Measurements from ENCODE around the gene SPIRE1.

SPIRE1 gene

GRCh38 chr18:12659904-12660605 lies 2.1 kb upstream of the SPIRE1 start:
- Histone ChIP-seq H3K4me2 (ENCODE audit: low read length) (no peak overlapping the region), H3F3A (ENCODE audit: insufficient read depth, low read length) (peaks cover 7% of the 10 kb centered on the region; the same call in 1 of the 2 replicates), H3K27ac (ENCODE audit: low read depth, low read length, poor library complexity, severe bottlenecking) (no peak overlapping the region), H3K4me3 (ENCODE audit: low read depth, low read length, poor library complexity, severe bottlenecking) (no peak overlapping the region), H2AFZ (ENCODE audit: low read length) (no peak overlapping the region), H3K9me3 (ENCODE audit: low read length) (no peaks in the 10 kb centered on the region), H4K20me1 (ENCODE audit: insufficient read depth, low read length) (no peaks in the 10 kb centered on the region), H3K79me2 (ENCODE audit: insufficient read depth, low read length) (no peaks in the 10 kb centered on the region), H3K4me1 (ENCODE audit: insufficient read depth, low read length, severe bottlenecking) (peaks cover 16% of the 10 kb centered on the region), H3K27me3 (ENCODE audit: insufficient read depth, low read length) (peaks cover 4% of the 10 kb centered on the region; the same call in 1 of the 2 replicates), H3K36me3 (ENCODE audit: insufficient read depth, low read length) (no peaks in the 10 kb centered on the region), H3K9ac (ENCODE audit: low read length) (no peak overlapping the region), H3K9me2 (ENCODE audit: low read depth, low read length) (no peaks in the 10 kb centered on the region)
- TF ChIP-seq CTCF (IDR thresholded peaks at IDR 0.05; ENCODE audit: low read length) (peak; percentile 98), EZH2 (IDR thresholded peaks at IDR 0.05; ENCODE audit: borderline replicate concordance, low read length) (no peak)

GRCh38 chr18:12658426-12659138 lies 675 bp upstream of the SPIRE1 start:
- peaks cover 4% of the 10 kb centered on the region; the same call in 1 of the 2 replicates for H3K27me3 ChIP-seq (ENCODE audit: insufficient read depth, low read length)
- H2AFZ ChIP-seq (ENCODE audit: low read length) = peak overlapping the region; percentile 24; the same call in 1 of the 2 replicates
- no peaks in the 10 kb centered on the region for H3K9me3 ChIP-seq (ENCODE audit: low read length)
- H4K20me1 ChIP-seq (ENCODE audit: insufficient read depth, low read length) = no peaks in the 10 kb centered on the region
- H3K36me3 ChIP-seq (ENCODE audit: insufficient read depth, low read length) = no peaks in the 10 kb centered on the region
- no peaks in the 10 kb centered on the region for H3K79me2 ChIP-seq (ENCODE audit: insufficient read depth, low read length)
- H3F3A ChIP-seq (ENCODE audit: insufficient read depth, low read length) = peaks cover 7% of the 10 kb centered on the region; the same call in 1 of the 2 replicates
- no peak for TF ChIP-seq CTCF (IDR thresholded peaks at IDR 0.05; ENCODE audit: low read length)
- no peak for TF ChIP-seq EZH2 (IDR thresholded peaks at IDR 0.05; ENCODE audit: borderline replicate concordance, low read length)
- peak overlapping the region; percentile 25; the same call in 1 of the 2 replicates for H3K9ac ChIP-seq (ENCODE audit: low read length)
- H3K4me3 ChIP-seq (ENCODE audit: low read depth, low read length, poor library complexity, severe bottlenecking) = peak overlapping the region; percentile 66
- H3K9me2 ChIP-seq (ENCODE audit: low read depth, low read length) = no peaks in the 10 kb centered on the region
- peak overlapping the region; percentile 77 for H3K4me2 ChIP-seq (ENCODE audit: low read length)
- no peak overlapping the region for H3K27ac ChIP-seq (ENCODE audit: low read depth, low read length, poor library complexity, severe bottlenecking)
- peaks cover 16% of the 10 kb centered on the region for H3K4me1 ChIP-seq (ENCODE audit: insufficient read depth, low read length, severe bottlenecking)

- peaks cover 7% of the 10 kb centered on the region; the same call in 1 of the 2 replicates for H3F3A ChIP-seq (ENCODE audit: insufficient read depth, low read length)
- H3K36me3 ChIP-seq (ENCODE audit: insufficient read depth, low read length) = no peaks in the 10 kb centered on the region
- H3K9ac ChIP-seq (ENCODE audit: low read length) = peak overlapping the region; percentile 16; the same call in 1 of the 2 replicates
- no peaks in the 10 kb centered on the region for H3K9me3 ChIP-seq (ENCODE audit: low read length)
- no peak overlapping the region for H3K27ac ChIP-seq (ENCODE audit: low read depth, low read length, poor library complexity, severe bottlenecking)
- peak overlapping the region; percentile 66 for H3K4me3 ChIP-seq (ENCODE audit: low read depth, low read length, poor library complexity, severe bottlenecking)
- TF ChIP-seq EZH2 (IDR thresholded peaks at IDR 0.05; ENCODE audit: borderline replicate concordance, low read length) (no peak), CTCF (IDR thresholded peaks at IDR 0.05; ENCODE audit: low read length) (no peak)
- H3K9me2 ChIP-seq (ENCODE audit: low read depth, low read length) = no peaks in the 10 kb centered on the region
- peak overlapping the region; percentile 77 for H3K4me2 ChIP-seq (ENCODE audit: low read length)
- peaks cover 16% of the 10 kb centered on the region for H3K4me1 ChIP-seq (ENCODE audit: insufficient read depth, low read length, severe bottlenecking)
- no peak overlapping the region for H2AFZ ChIP-seq (ENCODE audit: low read length)
- H4K20me1 ChIP-seq (ENCODE audit: insufficient read depth, low read length) = no peaks in the 10 kb centered on the region
- no peaks in the 10 kb centered on the region for H3K79me2 ChIP-seq (ENCODE audit: insufficient read depth, low read length)
- peaks cover 4% of the 10 kb centered on the region; the same call in 1 of the 2 replicates for H3K27me3 ChIP-seq (ENCODE audit: insufficient read depth, low read length)
Observed at GRCh38 chr18:12656938-12657683, 796 bp downstream of the SPIRE1 start.
